HCT116 (cell line): ENCODE data around the gene GALNT5. TPM values are rescaled to one million over a fixed set of nuclear protein-coding genes. Genes with fewer than 3 reads are reported as not detected.

Experiments used
- ATAC-seq: fragments of 200-7000 bp; cut with Tn5 transposase; 2 replicates; pipeline ENCODE4 v1.9.1; 2020; ENCODE audit warnings: mild to moderate bottlenecking, moderate library complexity
- BruUV-seq: library from RNA; stranded (reverse); fragments of 400-500 nt; replicated peaks from 2 replicates; lab custom pipeline; 2021; lab: Mats Ljungman, UMichigan
- CTCF ChIA-PET: fragments of 300-600 bp; sonication (Branson Sonifier 250); formaldehyde crosslinking; loops from one replicate; lab custom pipeline; 2021; ENCODE audit warnings: antibody characterized with exemption; lab: Charles Lee
- POLR2A ChIA-PET: fragments of 300-600, 350-600 bp; sonication (Branson Sonifier 250); formaldehyde crosslinking; loops from one replicate; lab custom pipeline; 2021; ENCODE audit warnings: antibody characterized with exemption; lab: Charles Lee
- RAD21 ChIA-PET, 2 experiments: fragments of 300-600 bp; sonication (Branson Sonifier 250); formaldehyde crosslinking; loops; one replicate each; lab custom pipeline; 2023; ENCODE audit warnings: low total read pairs in 2 of 2; ENCODE audit not compliant: uncharacterized antibody in 2 of 2, unreplicated experiment in 2 of 2, low non-redundant PET in 1 of 2; lab: Charles Lee
- DNase-seq: peaks from one replicate; pipeline ENCODE4 v3.0.0-alpha.2; 2010; ENCODE audit warnings: low read depth, low spot score
- H2AFZ ChIP-seq: fragments of 200-600 bp; shearing (Covaris generic), sonication (generic); 2 replicates; pipeline ENCODE4 v1.6.1; 2017; ENCODE audit warnings: low read depth, mixed run types, mixed read lengths, antibody characterized with exemption, low read length; ENCODE audit not compliant: poor library complexity, severe bottlenecking
- H3K27ac ChIP-seq: 2 replicates; pipeline ENCODE4 v1.5.1; 2012; ENCODE audit warnings: low read depth, low read length
- H3K27me3 ChIP-seq: fragments of 200-600 bp; sonication (generic); 2 replicates; pipeline ENCODE4 v1.6.1; 2016; ENCODE audit warnings: mixed run types, low read length, mixed read lengths; ENCODE audit not compliant: insufficient read depth
- H3K36me3 ChIP-seq, 2 experiments: fragments of 200-500 bp in 1 of 2; fragments of 200-600 bp in 1 of 2; sonication (Bioruptor generic) in 1 of 2; sonication (generic) in 1 of 2; 2 replicates each; pipeline versions ENCODE4 v1.5.1 to v1.6.1; 2014 to 2016; ENCODE audit warnings: low read length in 2 of 2, inconsistent platforms in 1 of 2, mixed read lengths in 1 of 2, mixed run types in 1 of 2; ENCODE audit not compliant: insufficient read depth in 2 of 2, control insufficient read depth in 1 of 2
- H3K4me1 ChIP-seq, 2 experiments: fragments of 200-600 bp in 1 of 2; sonication (generic) in 1 of 2; 2 replicates each; pipeline versions ENCODE4 v1.5.1 to v1.6.1; 2012 to 2017; ENCODE audit warnings: low read length in 2 of 2, inconsistent platforms in 1 of 2, mild to moderate bottlenecking in 1 of 2, mixed read lengths in 1 of 2, mixed run types in 1 of 2, moderate library complexity in 1 of 2; ENCODE audit not compliant: insufficient read depth in 2 of 2, control insufficient read depth in 1 of 2
- H3K4me2 ChIP-seq: fragments of 200-600 bp; sonication (generic); 2 replicates; pipeline ENCODE4 v1.6.1; 2017; ENCODE audit warnings: mixed run types, low read length, mixed read lengths
- H3K4me3 ChIP-seq, 2 experiments: fragments of 200-600 bp in 1 of 2; sonication (generic) in 1 of 2; replicated peaks in 1 of 2; 2 replicates each; pipeline ENCODE4 v1.5.1; 2011 to 2016; ENCODE audit warnings: low read length in 2 of 2, control low read depth in 1 of 2, low read depth in 1 of 2, mild to moderate bottlenecking in 1 of 2, mixed read lengths in 1 of 2, mixed run types in 1 of 2
- H3K79me2 ChIP-seq: fragments of 200-600 bp; sonication (generic); 2 replicates; pipeline ENCODE4 v1.6.1; 2017; ENCODE audit warnings: mild to moderate bottlenecking, mixed run types, low read length, moderate library complexity, mixed read lengths; ENCODE audit not compliant: insufficient read depth
- H3K9ac ChIP-seq: fragments of 200-600 bp; sonication (generic); 2 replicates; pipeline ENCODE4 v1.6.1; 2016; ENCODE audit warnings: low read length, mixed read lengths
- H3K9me2 ChIP-seq: fragments of 200-600 bp; sonication (generic), shearing (Covaris generic); 2 replicates; pipeline ENCODE4 v1.6.1; 2017; ENCODE audit warnings: mixed run types, mild to moderate bottlenecking, moderate library complexity; ENCODE audit not compliant: insufficient read depth
- H3K9me3 ChIP-seq, 2 experiments: fragments of 200-500 bp in 1 of 2; fragments of 200-600 bp in 1 of 2; sonication (Bioruptor generic) in 1 of 2; sonication (generic) in 1 of 2; 2 replicates each; pipeline ENCODE4 v1.6.1; 2014 to 2017; ENCODE audit warnings: low read length in 2 of 2, mixed read lengths in 2 of 2, inconsistent platforms in 1 of 2, low read depth in 1 of 2, mild to moderate bottlenecking in 1 of 2, mixed run types in 1 of 2, moderate library complexity in 1 of 2; ENCODE audit not compliant: control insufficient read depth in 1 of 2, insufficient read depth in 1 of 2
- H4K20me1 ChIP-seq: fragments of 200-600 bp; sonication (generic), shearing (Covaris generic); 2 replicates; pipeline ENCODE4 v1.6.1; 2017; ENCODE audit warnings: mixed run types, mild to moderate bottlenecking, moderate library complexity; ENCODE audit not compliant: insufficient read depth
- EGR1 ChIP-seq: IDR thresholded peaks from 2 replicates; pipeline ENCODE4 v1.6.1; 2012; ENCODE audit warnings: low read depth
- POLR2AphosphoS5 ChIP-seq: IDR thresholded peaks from 2 replicates; pipeline ENCODE4 v1.6.1; 2011; ENCODE audit warnings: mild to moderate bottlenecking, low read depth, low read length, moderate library complexity
- RAD21 ChIP-seq: IDR thresholded peaks from 2 replicates; pipeline ENCODE4 v1.6.1; 2012; ENCODE audit warnings: low read depth, mild to moderate bottlenecking
- SP1 ChIP-seq: IDR thresholded peaks from 2 replicates; pipeline ENCODE4 v1.6.1; 2012; ENCODE audit warnings: low read depth
- SRF ChIP-seq: IDR thresholded peaks from 2 replicates; pipeline ENCODE4 v1.6.1; 2012; ENCODE audit warnings: low read depth
- TCF7L2 ChIP-seq: IDR thresholded peaks from 2 replicates; pipeline ENCODE4 v1.7.0; 2011; ENCODE audit warnings: borderline replicate concordance, inconsistent platforms; ENCODE audit not compliant: insufficient read depth, insufficient read length; ENCODE audit errors: extremely low read depth
- ZFX ChIP-seq: fragments of 450-650 bp; IDR thresholded peaks from 2 replicates; pipeline ENCODE4 v1.6.1; 2017
- intact Hi-C: fragments of 100-400 bp; cut with micrococcal nuclease; formaldehyde crosslinking; loops from 2 replicates; pipeline ENCODE4 v1.10.0; 2022
- total RNA-seq: library from RNA; stranded (reverse); gene quantifications from one replicate; pipeline ENCODE4 v1.2.1, GENCODE V29; 2021; ENCODE audit not compliant: unreplicated experiment
- TF ChIP-seq, protein P1 (sequence below): IDR thresholded peaks from 2 replicates; pipeline ENCODE4 v1.6.1; 2012; ENCODE audit warnings: low read depth
- TF ChIP-seq, protein P2 (sequence below): IDR thresholded peaks from 2 replicates; pipeline ENCODE4 v1.6.1; 2012

Gene GALNT5
- total RNA-seq, 1 experiment from 2014 or later = 3.9 TPM

DNA sequence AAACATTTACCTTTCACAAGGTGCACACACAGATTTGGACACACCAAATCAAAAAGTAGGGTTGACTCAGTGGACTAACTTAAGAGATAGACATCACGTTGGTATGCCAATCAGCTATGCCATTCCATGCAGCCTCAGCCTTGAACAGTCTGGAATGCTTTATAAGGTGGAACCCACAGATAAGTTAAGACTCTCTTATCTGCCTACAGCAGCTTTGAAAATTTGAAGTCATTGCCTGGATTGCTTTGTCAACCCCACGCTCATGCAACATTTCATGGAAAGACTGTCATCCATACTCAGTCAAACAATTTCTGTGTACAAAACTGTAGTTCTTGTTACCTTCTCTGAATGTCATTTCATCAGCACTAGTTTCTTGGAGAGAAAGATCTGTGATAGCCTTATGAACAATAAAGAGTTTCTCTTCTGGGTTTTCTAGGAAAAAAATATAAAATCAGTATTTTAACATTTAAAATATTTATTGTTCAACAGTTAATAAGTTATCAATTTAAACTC is 66.9 kb downstream of the GALNT5 start:
- ChIA-PET RAD21 (no interaction called here), POLR2A (no interaction called here), CTCF (interaction anchor here (4.1 kb wide), 1 partner anchor 13 kb away, joined by 59 read pairs; no protein-coding TSS in a partner anchor)
- Histone ChIP-seq H2AFZ (no peak overlapping the region), H3K36me3 (no peaks in the 10 kb centered on the region), H3K4me1 (no peaks in the 10 kb centered on the region), H3K4me3 (no peak overlapping the region), H3K9ac (no peak overlapping the region), H3K9me3 (no peaks in the 10 kb centered on the region), H3K4me2 (no peak overlapping the region), H3K9me2 (no peaks in the 10 kb centered on the region), H3K27ac (no peak overlapping the region), H3K27me3 (no peaks in the 10 kb centered on the region), H4K20me1 (no peaks in the 10 kb centered on the region), H3K79me2 (no peaks in the 10 kb centered on the region)
- intact Hi-C loops = loop anchor here (10.0 kb wide), 1 partner anchor 1950 kb away; no protein-coding TSS in a partner anchor
- TF ChIP-seq EGR1 (no peak), ZFX (no peak), SP1 (no peak), RAD21 (no peak), POLR2AphosphoS5 (no peak), SRF (no peak), TCF7L2 (no peak)
- TF ChIP-seq, protein P1, sequence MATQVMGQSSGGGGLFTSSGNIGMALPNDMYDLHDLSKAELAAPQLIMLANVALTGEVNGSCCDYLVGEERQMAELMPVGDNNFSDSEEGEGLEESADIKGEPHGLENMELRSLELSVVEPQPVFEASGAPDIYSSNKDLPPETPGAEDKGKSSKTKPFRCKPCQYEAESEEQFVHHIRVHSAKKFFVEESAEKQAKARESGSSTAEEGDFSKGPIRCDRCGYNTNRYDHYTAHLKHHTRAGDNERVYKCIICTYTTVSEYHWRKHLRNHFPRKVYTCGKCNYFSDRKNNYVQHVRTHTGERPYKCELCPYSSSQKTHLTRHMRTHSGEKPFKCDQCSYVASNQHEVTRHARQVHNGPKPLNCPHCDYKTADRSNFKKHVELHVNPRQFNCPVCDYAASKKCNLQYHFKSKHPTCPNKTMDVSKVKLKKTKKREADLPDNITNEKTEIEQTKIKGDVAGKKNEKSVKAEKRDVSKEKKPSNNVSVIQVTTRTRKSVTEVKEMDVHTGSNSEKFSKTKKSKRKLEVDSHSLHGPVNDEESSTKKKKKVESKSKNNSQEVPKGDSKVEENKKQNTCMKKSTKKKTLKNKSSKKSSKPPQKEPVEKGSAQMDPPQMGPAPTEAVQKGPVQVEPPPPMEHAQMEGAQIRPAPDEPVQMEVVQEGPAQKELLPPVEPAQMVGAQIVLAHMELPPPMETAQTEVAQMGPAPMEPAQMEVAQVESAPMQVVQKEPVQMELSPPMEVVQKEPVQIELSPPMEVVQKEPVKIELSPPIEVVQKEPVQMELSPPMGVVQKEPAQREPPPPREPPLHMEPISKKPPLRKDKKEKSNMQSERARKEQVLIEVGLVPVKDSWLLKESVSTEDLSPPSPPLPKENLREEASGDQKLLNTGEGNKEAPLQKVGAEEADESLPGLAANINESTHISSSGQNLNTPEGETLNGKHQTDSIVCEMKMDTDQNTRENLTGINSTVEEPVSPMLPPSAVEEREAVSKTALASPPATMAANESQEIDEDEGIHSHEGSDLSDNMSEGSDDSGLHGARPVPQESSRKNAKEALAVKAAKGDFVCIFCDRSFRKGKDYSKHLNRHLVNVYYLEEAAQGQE = no peak
- TF ChIP-seq, protein P2, sequence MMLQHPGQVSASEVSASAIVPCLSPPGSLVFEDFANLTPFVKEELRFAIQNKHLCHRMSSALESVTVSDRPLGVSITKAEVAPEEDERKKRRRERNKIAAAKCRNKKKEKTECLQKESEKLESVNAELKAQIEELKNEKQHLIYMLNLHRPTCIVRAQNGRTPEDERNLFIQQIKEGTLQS = no peak
- ATAC-seq (no peak), DNase-seq (no peak)
- BruUV-seq = no TSS peak
